A549 (cell line): ENCODE measurements around the gene SERPING1.

ENCODE experiments used
- POLR2A ChIP-seq: IDR thresholded peaks from 2 replicates; pipeline ENCODE4 v1.6.1; 2012; ENCODE audit warnings: mild to moderate bottlenecking, low read length
- RAD21 ChIP-seq, 2 experiments: fragments of >200 bp in 1 of 2; sonication (Bioruptor Twin) in 1 of 2; formaldehyde crosslinking in 1 of 2; IDR thresholded peaks in 1 of 2; conservative IDR thresholded peaks in 1 of 2; 2 replicates in 1 of 2; 3 replicates in 1 of 2; pipeline ENCODE4 v1.6.1; 2012 to 2018; ENCODE audit warnings: inconsistent platforms in 1 of 2

- no peak for TF ChIP-seq RAD21 (conservative IDR thresholded peaks at IDR 0.05 in 1 of 2, IDR thresholded peaks at IDR 0.05 in 1 of 2)
- no peak for TF ChIP-seq POLR2A
Measured at GRCh38 chr11:57643802-57644201, 46.3 kb downstream of the SERPING1 start.
